IMR-90 (cell line): ENCODE results near the gene CASP14.

Source experiments
- BHLHE40 ChIP-seq: fragments of 150-350 bp; IDR thresholded peaks from 2 replicates; pipeline ENCODE4 v1.6.1; 2016; ENCODE audit warnings: mild to moderate bottlenecking, low read depth, low read length
- CEBPB ChIP-seq: IDR thresholded peaks from 2 replicates; pipeline ENCODE4 v1.6.1; 2012; ENCODE audit warnings: low read depth, low read length, improper control_type of control experiment
- CTCF ChIP-seq: conservative IDR thresholded peaks from 2 replicates; pipeline ENCODE4 v1.5.1; 2012; ENCODE audit warnings: mild to moderate bottlenecking, low read depth, low read length, improper control_type of control experiment
- MAZ ChIP-seq: IDR thresholded peaks from 2 replicates; pipeline ENCODE4 v1.6.1; 2012; ENCODE audit warnings: low read depth, mild to moderate bottlenecking, low read length, improper control_type of control experiment, moderate library complexity, borderline replicate concordance
- MXI1 ChIP-seq: IDR thresholded peaks from 2 replicates; pipeline ENCODE4 v1.6.1; 2012; ENCODE audit warnings: low read depth, mild to moderate bottlenecking, low read length, moderate library complexity, borderline replicate concordance
- NFE2L2 ChIP-seq: fragments of 150-350 bp; IDR thresholded peaks from 2 replicates; pipeline ENCODE4 v1.6.1; 2016; ENCODE audit warnings: low read depth, mild to moderate bottlenecking, low read length
- POLR2A ChIP-seq: IDR thresholded peaks from 2 replicates; pipeline ENCODE4 v1.6.1; 2012; ENCODE audit warnings: mild to moderate bottlenecking, low read depth, low read length
- RCOR1 ChIP-seq: IDR thresholded peaks from 2 replicates; pipeline ENCODE4 v1.6.1; 2012; ENCODE audit warnings: mild to moderate bottlenecking, low read length, improper control_type of control experiment; ENCODE audit not compliant: insufficient replicate concordance
- USF2 ChIP-seq: fragments of 150-350 bp; IDR thresholded peaks from 2 replicates; pipeline ENCODE4 v1.6.1; 2017; ENCODE audit warnings: mild to moderate bottlenecking, antibody characterized with exemption, low read length, low read depth

GRCh38 chr19:15022752-15023151 is 26.5 kb upstream of the CASP14 start:
- TF ChIP-seq RCOR1 (no peak), MAZ (no peak), CTCF (no peak), POLR2A (no peak), CEBPB (no peak), USF2 (no peak), BHLHE40 (no peak), NFE2L2 (no peak), MXI1 (no peak)
